Activated naive CD8-positive, alpha-beta T cell treated with anti-CD3 and anti-CD28 coated beads, Interleukin-2, amount 50 U/mL, for 16 hours (primary cell): Measurements from ENCODE around the gene INPP4B.
"Not testable (repeated sequence)": the region's sequence is repeated elsewhere in the genome, so short reads cannot be mapped to it uniquely, and the experiment has no call there.

Experiments
- DNase-seq: peaks from one replicate; pipeline ENCODE4 v3.0.0-alpha.2; 2020; ENCODE audit warnings: low read depth, low spot score

INPP4B gene

GRCh38 chr4:142683997-142684396 lies 162.1 kb downstream of the INPP4B start:
- DNase-seq, result no peak

GRCh38 chr4:142683503-142683902 lies 162.6 kb downstream of the INPP4B start:
- DNase-seq, result no peak

- DNase-seq, result no peak
Measured at GRCh38 chr4:142671516-142671915, 174.6 kb downstream of the INPP4B start.

- DNase-seq, result no peak
Measured at GRCh38 chr4:142663828-142664227, 182.3 kb downstream of the INPP4B start.

- DNase-seq, result no peak
Measured at GRCh38 chr4:142660728-142661127, 185.4 kb downstream of the INPP4B start.

GRCh38 chr4:142656178-142656577 lies 189.9 kb downstream of the INPP4B start:
- no peak for DNase-seq

GRCh38 chr4:142648378-142648777 lies 197.7 kb downstream of the INPP4B start:
- DNase-seq, result no peak

- no peak for DNase-seq
Measured at GRCh38 chr4:142645475-142646108, 200.5 kb downstream of the INPP4B start.

- not testable (repeated sequence) for DNase-seq
Measured at GRCh38 chr4:142644628-142645027, 201.5 kb downstream of the INPP4B start.

- DNase-seq, result no peak
Measured at GRCh38 chr4:142637614-142638013, 208.5 kb downstream of the INPP4B start.

- no peak for DNase-seq
Measured at GRCh38 chr4:142631836-142632235, 214.3 kb downstream of the INPP4B start.

GRCh38 chr4:142615324-142615665 lies 230.8 kb downstream of the INPP4B start:
- no peak for DNase-seq

GRCh38 chr4:142614621-142615323 lies 231.3 kb downstream of the INPP4B start:
- DNase-seq, result no peak

- no peak for DNase-seq
Measured at GRCh38 chr4:142607976-142608375, 238.1 kb downstream of the INPP4B start.

GRCh38 chr4:142600952-142601351 lies 245.1 kb downstream of the INPP4B start:
- no peak for DNase-seq

- no peak for DNase-seq
Measured at GRCh38 chr4:142598132-142598531, 248.0 kb downstream of the INPP4B start.

GRCh38 chr4:142596595-142596994 lies 249.5 kb downstream of the INPP4B start:
- DNase-seq, result no peak

GRCh38 chr4:142596121-142596520 lies 250.0 kb downstream of the INPP4B start:
- DNase-seq, result no peak

GRCh38 chr4:142595222-142595871 lies 250.8 kb downstream of the INPP4B start:
- no peak for DNase-seq

- DNase-seq, result no peak
Measured at GRCh38 chr4:142585411-142585810, 260.7 kb downstream of the INPP4B start.

- no peak for DNase-seq
Measured at GRCh38 chr4:142583708-142584107, 262.4 kb downstream of the INPP4B start.

GRCh38 chr4:142582340-142582739 lies 263.8 kb downstream of the INPP4B start:
- DNase-seq, result no peak

- no peak for DNase-seq
Measured at GRCh38 chr4:142581881-142582280, 264.2 kb downstream of the INPP4B start.
